ENCODE results near the gene LEF1. TPM values are rescaled to one million over a fixed set of nuclear protein-coding genes. Genes with fewer than 3 reads are reported as not detected.
A peak's percentile ranks its signal among the peaks of the same experiment; 100 is the strongest.

LEF1 gene
- total RNA-seq, 8 experiments from 2014 or later, result 0.43 to 43.6 (median 1.5) TPM

GRCh38 chr4:108160741-108161352 lies 7.9 kb downstream of the LEF1 start:
- in situ Hi-C loops (cut with MboI; ENCODE audit: low pct_unique_long_range_greater_than_20kb in 2 of 9, low sequenced_read_pairs in 9 of 9, unreplicated experiment in 9 of 9), result loop anchor here in 1 of 9 experiments (10.0 to 25.0 kb wide), 2 partner anchors 96 to 326 kb away; no protein-coding TSS in a partner anchor
- Histone ChIP-seq H3K4me1 (replicated peaks in 1 of 2) (peaks cover 0 to 5% of the 10 kb centered on the region in 2 donors), H3K27ac (no peak overlapping the region), H3K4me3 (no peak overlapping the region)
- 11 to 100% (median 64%) methylated on average over 1 to 3 of the region's 3 CpGs; no CpG with 5 or more reads in 2 of the 10 experiments for WGBS, 10 experiments
- ATAC-seq (replicated peaks in 6 of 8), result no peak

GRCh38 chr4:108159845-108160244 lies 8.9 kb downstream of the LEF1 start:
- in situ Hi-C loops (cut with MboI; ENCODE audit: low pct_unique_long_range_greater_than_20kb in 2 of 9, low sequenced_read_pairs in 9 of 9, unreplicated experiment in 9 of 9), result loop anchor here in 1 of 9 experiments (10.0 to 25.0 kb wide), 2 partner anchors 95 to 327 kb away; no protein-coding TSS in a partner anchor

GRCh38 chr4:108157655-108158054 lies 11.1 kb downstream of the LEF1 start:
- in situ Hi-C loops (cut with MboI; ENCODE audit: low pct_unique_long_range_greater_than_20kb in 2 of 9, low sequenced_read_pairs in 9 of 9, unreplicated experiment in 9 of 9), result loop anchor here in 1 of 9 experiments (25.0 kb wide), 1 partner anchor 330 kb away; no protein-coding TSS in a partner anchor
- 44 to 100% (median 92%) methylated on average over 1 to 2 of the region's 2 CpGs; no CpG with 5 or more reads in 3 of the 10 experiments for WGBS, 10 experiments
- no peak overlapping the region for H3K27ac ChIP-seq

More at GRCh38 chr4:108159845-108160244, 8.9 kb downstream of the LEF1 start:
- no peak for ATAC-seq (replicated peaks in 6 of 8)
- Histone ChIP-seq H3K27ac (no peak overlapping the region), H3K4me3 (no peak overlapping the region), H3K4me1 (replicated peaks in 1 of 2) (no peaks in the 10 kb centered on the region)
- WGBS, 10 experiments, result 24 to 100% (median 76%) methylated on average over 1 to 5 of the region's 5 CpGs; no CpG with 5 or more reads in 1 of the 10 experiments

GRCh38 chr4:108156391-108156790 lies 12.3 kb downstream of the LEF1 start:
- H3K4me3 ChIP-seq, result no peak overlapping the region
- ATAC-seq (replicated peaks in 6 of 8), result no peak
- in situ Hi-C loops (cut with MboI; ENCODE audit: low pct_unique_long_range_greater_than_20kb in 2 of 9, low sequenced_read_pairs in 9 of 9, unreplicated experiment in 9 of 9), result loop anchor here in 1 of 9 experiments (25.0 kb wide), 1 partner anchor 331 kb away; no protein-coding TSS in a partner anchor
- WGBS, 10 experiments, result 0 to 100% (median 78%) methylated on average over 1 to 2 of the region's 2 CpGs; no CpG with 5 or more reads in 1 of the 10 experiments
- no peak overlapping the region for H3K27ac ChIP-seq
- H3K4me1 ChIP-seq (replicated peaks in 1 of 2), result no peaks in the 10 kb centered on the region

More at GRCh38 chr4:108157655-108158054, 11.1 kb downstream of the LEF1 start:
- no peak for ATAC-seq (replicated peaks in 6 of 8)
- no peak overlapping the region for H3K4me3 ChIP-seq
- H3K4me1 ChIP-seq (replicated peaks in 1 of 2), result no peaks in the 10 kb centered on the region

GRCh38 chr4:108155373-108155772 lies 13.4 kb downstream of the LEF1 start:
- WGBS, 10 experiments, result 26 to 100% (median 62%) methylated on average over 1 to 7 of the region's 7 CpGs; no CpG with 5 or more reads in 1 of the 10 experiments
- no peaks in the 10 kb centered on the region for H3K4me1 ChIP-seq (replicated peaks in 1 of 2)
- no peak overlapping the region for H3K27ac ChIP-seq
- in situ Hi-C loops (cut with MboI; ENCODE audit: low pct_unique_long_range_greater_than_20kb in 2 of 9, low sequenced_read_pairs in 9 of 9, unreplicated experiment in 9 of 9), result loop anchor here in 1 of 9 experiments (25.0 kb wide), 1 partner anchor 332 kb away; no protein-coding TSS in a partner anchor
- H3K4me3 ChIP-seq, result no peak overlapping the region
- ATAC-seq (replicated peaks in 6 of 8), result peak in 3 of 8 experiments; percentile 14 to 38 (median 25)

GRCh38 chr4:108152980-108153379 lies 15.8 kb downstream of the LEF1 start:
- 0 to 100% (median 81%) methylated on average over 1 of the region's 1 CpG; no CpG with 5 or more reads in 4 of the 10 experiments for WGBS, 10 experiments
- ATAC-seq (replicated peaks in 6 of 8), result no peak

GRCh38 chr4:108149588-108150380 lies 18.9 kb downstream of the LEF1 start:
- H3K4me1 ChIP-seq (replicated peaks in 1 of 2), result no peaks in the 10 kb centered on the region
- in situ Hi-C loops (cut with MboI; ENCODE audit: low pct_unique_long_range_greater_than_20kb in 2 of 9, low sequenced_read_pairs in 9 of 9, unreplicated experiment in 9 of 9), result loop anchor here in 1 of 9 experiments (25.0 kb wide), 1 partner anchor 338 kb away; no protein-coding TSS in a partner anchor
- ATAC-seq (replicated peaks in 6 of 8), result peak in 1 of 8 experiments; percentile 77
- 0 to 100% (median 78%) methylated on average over 1 to 3 of the region's 3 CpGs for WGBS, 10 experiments
- no peak overlapping the region for H3K27ac ChIP-seq
- H3K4me3 ChIP-seq, result no peak overlapping the region

More at GRCh38 chr4:108152980-108153379, 15.8 kb downstream of the LEF1 start:
- in situ Hi-C loops (cut with MboI; ENCODE audit: low pct_unique_long_range_greater_than_20kb in 2 of 9, low sequenced_read_pairs in 9 of 9, unreplicated experiment in 9 of 9), result loop anchor here in 1 of 9 experiments (25.0 kb wide), 1 partner anchor 334 kb away; no protein-coding TSS in a partner anchor
- no peak overlapping the region for H3K27ac ChIP-seq
- H3K4me1 ChIP-seq (replicated peaks in 1 of 2), result no peaks in the 10 kb centered on the region
- H3K4me3 ChIP-seq, result no peak overlapping the region

- in situ Hi-C loops (cut with MboI; ENCODE audit: low pct_unique_long_range_greater_than_20kb in 2 of 9, low sequenced_read_pairs in 9 of 9, unreplicated experiment in 9 of 9), result no loop called here
- Histone ChIP-seq H3K27ac (no peak overlapping the region), H3K4me3 (no peak overlapping the region), H3K4me1 (replicated peaks in 1 of 2) (peaks cover 8 to 12% of the 10 kb centered on the region in 2 donors)
- peak in 6 of 8 experiments; percentile 26 to 87 (median 70) for ATAC-seq (replicated peaks in 6 of 8)
- 60 to 100% (median 89%) methylated on average over 1 of the region's 1 CpG; no CpG with 5 or more reads in 4 of the 10 experiments for WGBS, 10 experiments
These were observed 20.4 kb downstream of the LEF1 start for GRCh38 chr4:108148316-108148715.

- in situ Hi-C loops (cut with MboI; ENCODE audit: low pct_unique_long_range_greater_than_20kb in 2 of 9, low sequenced_read_pairs in 9 of 9, unreplicated experiment in 9 of 9), result no loop called here
These were observed 21.9 kb downstream of the LEF1 start for GRCh38 chr4:108146819-108147218.

GRCh38 chr4:108146336-108146735 lies 22.4 kb downstream of the LEF1 start:
- H3K4me3 ChIP-seq, result no peak overlapping the region
- WGBS, 10 experiments, result 32 to 100% (median 85%) methylated on average over 1 to 3 of the region's 3 CpGs; no CpG with 5 or more reads in 1 of the 10 experiments
- H3K27ac ChIP-seq, result no peak overlapping the region
- ATAC-seq (replicated peaks in 6 of 8), result no peak
- H3K4me1 ChIP-seq (replicated peaks in 1 of 2), result peaks cover 16 to 28% of the 10 kb centered on the region in 2 donors
- in situ Hi-C loops (cut with MboI; ENCODE audit: low pct_unique_long_range_greater_than_20kb in 2 of 9, low sequenced_read_pairs in 9 of 9, unreplicated experiment in 9 of 9), result no loop called here

More at GRCh38 chr4:108146819-108147218, 21.9 kb downstream of the LEF1 start:
- no peak for ATAC-seq (replicated peaks in 6 of 8)
- 20 to 64% (median 50%) methylated on average over 1 to 5 of the region's 5 CpGs; no CpG with 5 or more reads in 1 of the 10 experiments for WGBS, 10 experiments
- peaks cover 11 to 24% of the 10 kb centered on the region in 2 donors for H3K4me1 ChIP-seq (replicated peaks in 1 of 2)
- no peak overlapping the region for H3K27ac ChIP-seq
- no peak overlapping the region for H3K4me3 ChIP-seq

- H3K27ac ChIP-seq, result no peak overlapping the region
- ATAC-seq (replicated peaks in 6 of 8), result peak in 5 of 8 experiments; percentile 15 to 62 (median 49)
- 0 to 100% (median 54%) methylated on average over 1 to 3 of the region's 3 CpGs; no CpG with 5 or more reads in 2 of the 10 experiments for WGBS, 10 experiments
- no peak overlapping the region for H3K4me3 ChIP-seq
- in situ Hi-C loops (cut with MboI; ENCODE audit: low pct_unique_long_range_greater_than_20kb in 2 of 9, low sequenced_read_pairs in 9 of 9, unreplicated experiment in 9 of 9), result no loop called here
- peaks cover 18 to 42% of the 10 kb centered on the region in 2 donors for H3K4me1 ChIP-seq (replicated peaks in 1 of 2)
These were observed 24.3 kb downstream of the LEF1 start for GRCh38 chr4:108144451-108144850.

- no peak overlapping the region for H3K4me3 ChIP-seq
- 40 to 83% (median 72%) methylated on average over 1 to 4 of the region's 4 CpGs; no CpG with 5 or more reads in 3 of the 10 experiments for WGBS, 10 experiments
- H3K27ac ChIP-seq, result no peak overlapping the region
- peaks cover 18 to 42% of the 10 kb centered on the region in 2 donors for H3K4me1 ChIP-seq (replicated peaks in 1 of 2)
- ATAC-seq (replicated peaks in 6 of 8), result no peak
- in situ Hi-C loops (cut with MboI; ENCODE audit: low pct_unique_long_range_greater_than_20kb in 2 of 9, low sequenced_read_pairs in 9 of 9, unreplicated experiment in 9 of 9), result no loop called here
These were observed 25.2 kb downstream of the LEF1 start for GRCh38 chr4:108143515-108143914.

All from motor neuron (in vitro differentiated cells).